Activated CD4-positive, alpha-beta T cell treated with anti-CD3 and anti-CD28 coated beads for 4 hours (primary cell): Measurements from ENCODE around the gene LTBP3.
"Not testable (repeated sequence)": the region's sequence is repeated elsewhere in the genome, so short reads cannot be mapped to it uniquely, and the experiment has no call there.

ENCODE experiments used
- DNase-seq, 2 donors: peaks; one replicate each; pipeline ENCODE4 v3.0.0-alpha.2; 2020

The LTBP3 gene

DNA sequence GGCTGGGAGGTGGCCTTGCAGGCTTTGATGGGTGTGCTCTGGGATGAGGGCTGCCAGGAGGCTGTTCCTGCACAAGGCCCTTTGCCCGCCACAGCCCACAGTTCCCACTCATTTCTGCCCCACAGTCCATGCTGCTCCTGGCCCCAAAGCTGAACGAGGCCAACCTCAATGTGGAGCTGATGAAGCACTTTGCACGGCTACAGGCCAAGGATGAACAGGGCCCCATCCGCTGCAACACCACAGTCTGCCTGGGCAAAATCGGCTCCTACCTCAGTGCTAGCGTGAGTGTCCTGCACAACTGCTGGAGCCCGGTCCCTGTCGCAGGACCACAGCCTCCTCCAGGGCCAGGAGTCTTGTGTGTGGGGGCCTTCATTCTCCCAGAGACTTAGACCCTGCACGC lies 23.1 kb downstream of the LTBP3 start:
- DNase-seq = no peak

- DNase-seq = no peak
These were observed 25.6 kb downstream of the LTBP3 start for GRCh38 chr11:65532388-65533064.

DNA sequence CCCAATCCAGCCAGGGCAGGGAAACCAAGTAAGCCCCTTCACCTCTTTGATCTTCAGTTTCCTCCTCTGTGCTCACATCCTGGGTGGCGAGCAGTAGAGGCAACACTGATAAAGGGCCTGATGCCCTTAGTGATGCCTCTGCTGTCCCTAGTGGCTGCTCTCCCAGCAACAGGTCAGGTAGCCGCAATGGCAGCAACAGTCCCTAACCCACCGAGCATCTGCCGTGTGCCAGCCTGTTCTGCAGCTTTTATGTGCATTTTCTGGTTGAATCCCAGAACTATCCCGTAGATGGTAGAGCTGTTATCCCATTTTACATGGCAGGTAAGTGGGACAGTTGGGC lies 28.0 kb downstream of the LTBP3 start:
- no peak for DNase-seq

DNA sequence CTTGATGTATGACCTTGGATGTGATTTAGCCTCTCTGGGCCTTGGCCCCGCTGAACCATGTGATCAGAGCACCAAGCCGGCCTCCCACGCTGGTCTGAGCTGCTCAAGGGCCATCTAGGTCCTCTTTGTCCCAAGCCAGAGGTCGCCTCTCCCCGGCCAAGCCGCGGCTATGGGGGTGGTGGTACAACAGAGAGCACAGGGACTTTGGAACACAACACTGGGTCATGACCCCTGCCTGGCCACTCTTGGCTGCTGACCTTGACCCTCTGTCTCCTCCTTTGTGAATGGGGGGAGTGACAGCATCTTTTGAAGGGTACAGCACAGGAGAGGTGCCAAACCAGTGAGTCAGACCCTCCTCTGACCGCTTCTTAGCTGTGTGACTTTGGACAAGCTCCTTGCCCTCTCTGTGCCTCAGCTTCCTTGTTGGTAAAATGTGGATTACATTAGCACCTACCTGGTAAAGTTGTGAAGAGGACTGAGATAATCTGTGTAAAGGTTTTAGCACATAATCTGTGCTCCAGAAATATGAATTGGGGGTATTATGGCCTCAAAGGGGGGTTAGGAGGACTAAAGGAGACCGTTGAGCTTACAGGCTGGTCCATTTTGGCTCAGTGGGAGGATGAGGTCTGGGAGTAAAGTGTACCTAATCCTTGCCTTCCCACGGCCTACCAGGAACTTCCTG lies 28.5 kb downstream of the LTBP3 start:
- no peak for DNase-seq

DNA sequence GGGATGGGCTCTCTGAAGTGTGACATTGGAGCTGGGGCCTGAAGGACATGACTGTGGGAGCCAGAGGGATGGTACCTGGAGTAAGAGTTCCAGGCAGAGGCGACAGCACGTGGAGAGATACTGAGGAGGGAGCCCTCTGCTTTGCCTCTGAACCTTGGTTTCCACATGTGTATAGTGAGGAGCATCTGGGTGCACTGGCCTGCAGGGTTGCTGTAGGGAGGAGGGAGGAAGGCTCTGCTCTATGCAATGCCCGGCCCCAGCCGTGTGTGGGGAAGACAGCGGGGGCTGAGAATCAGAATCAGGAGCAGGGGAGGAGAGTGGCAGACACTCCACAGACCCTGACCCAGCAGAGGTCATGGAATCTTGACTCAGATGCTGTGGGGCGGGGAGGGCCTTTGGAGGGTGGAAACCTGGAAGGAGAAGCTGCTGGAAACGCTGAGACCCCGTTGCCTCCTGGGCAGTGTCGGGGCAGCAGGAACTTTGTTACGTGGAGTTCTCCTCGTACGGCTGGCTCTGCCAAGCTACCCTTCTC lies 29.3 kb downstream of the LTBP3 start:
- no peak for DNase-seq

DNA sequence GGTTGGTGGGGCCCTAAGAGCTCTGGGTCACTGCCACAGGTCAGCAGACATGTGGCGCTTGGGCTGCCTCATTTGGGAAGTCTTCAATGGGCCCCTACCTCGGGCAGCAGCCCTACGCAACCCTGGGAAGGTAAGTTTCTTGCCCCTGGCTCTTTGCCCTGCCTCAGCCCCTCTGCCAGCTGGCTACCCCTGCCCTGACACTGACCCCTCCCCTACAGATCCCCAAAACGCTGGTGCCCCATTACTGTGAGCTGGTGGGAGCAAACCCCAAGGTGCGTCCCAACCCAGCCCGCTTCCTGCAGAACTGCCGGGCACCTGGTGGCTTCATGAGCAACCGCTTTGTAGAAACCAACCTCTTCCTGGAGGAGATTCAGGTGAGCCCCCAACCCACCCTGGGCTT lies 31.4 kb downstream of the LTBP3 start:
- DNase-seq = no peak

DNA sequence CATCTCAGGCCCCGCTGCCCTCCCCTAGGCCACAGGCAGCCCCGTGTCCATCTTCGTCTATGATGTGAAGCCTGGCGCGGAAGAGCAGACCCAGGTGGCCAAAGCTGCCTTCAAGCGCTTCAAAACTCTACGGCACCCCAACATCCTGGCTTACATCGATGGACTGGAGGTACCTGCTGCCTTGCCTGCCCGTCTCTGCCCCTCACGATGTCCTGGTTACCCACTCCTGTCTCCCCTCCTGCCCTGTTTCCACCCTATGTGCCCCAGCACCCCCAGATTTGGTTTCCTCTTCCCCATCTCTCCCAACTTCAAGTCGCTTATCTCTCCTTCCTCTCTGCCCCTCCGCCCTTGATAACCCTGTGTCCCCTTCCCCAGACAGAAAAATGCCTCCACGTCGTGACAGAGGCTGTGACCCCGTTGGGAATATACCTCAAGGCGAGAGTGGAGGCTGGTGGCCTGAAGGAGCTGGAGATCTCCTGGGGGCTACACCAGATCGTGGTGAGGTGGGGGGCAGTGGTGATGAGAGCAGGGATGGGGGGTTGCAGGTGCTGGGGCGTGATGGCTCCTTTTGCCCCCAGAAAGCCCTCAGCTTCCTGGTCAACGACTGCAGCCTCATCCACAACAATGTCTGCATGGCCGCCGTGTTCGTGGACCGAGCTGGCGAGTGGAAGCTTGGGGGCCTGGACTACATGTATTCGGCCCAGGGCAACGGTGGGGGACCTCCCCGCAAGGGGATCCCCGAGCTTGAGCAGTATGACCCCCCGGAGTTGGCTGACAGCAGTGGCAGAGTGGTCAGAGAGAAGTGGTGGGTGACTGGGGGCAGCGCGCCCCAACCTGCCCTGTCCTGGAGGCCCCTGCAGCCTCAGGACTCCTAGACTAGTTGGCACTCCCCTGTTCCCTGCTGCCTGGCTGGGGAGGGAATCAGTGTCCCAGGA lies 32.3 kb downstream of the LTBP3 start:
- no peak for DNase-seq

DNA sequence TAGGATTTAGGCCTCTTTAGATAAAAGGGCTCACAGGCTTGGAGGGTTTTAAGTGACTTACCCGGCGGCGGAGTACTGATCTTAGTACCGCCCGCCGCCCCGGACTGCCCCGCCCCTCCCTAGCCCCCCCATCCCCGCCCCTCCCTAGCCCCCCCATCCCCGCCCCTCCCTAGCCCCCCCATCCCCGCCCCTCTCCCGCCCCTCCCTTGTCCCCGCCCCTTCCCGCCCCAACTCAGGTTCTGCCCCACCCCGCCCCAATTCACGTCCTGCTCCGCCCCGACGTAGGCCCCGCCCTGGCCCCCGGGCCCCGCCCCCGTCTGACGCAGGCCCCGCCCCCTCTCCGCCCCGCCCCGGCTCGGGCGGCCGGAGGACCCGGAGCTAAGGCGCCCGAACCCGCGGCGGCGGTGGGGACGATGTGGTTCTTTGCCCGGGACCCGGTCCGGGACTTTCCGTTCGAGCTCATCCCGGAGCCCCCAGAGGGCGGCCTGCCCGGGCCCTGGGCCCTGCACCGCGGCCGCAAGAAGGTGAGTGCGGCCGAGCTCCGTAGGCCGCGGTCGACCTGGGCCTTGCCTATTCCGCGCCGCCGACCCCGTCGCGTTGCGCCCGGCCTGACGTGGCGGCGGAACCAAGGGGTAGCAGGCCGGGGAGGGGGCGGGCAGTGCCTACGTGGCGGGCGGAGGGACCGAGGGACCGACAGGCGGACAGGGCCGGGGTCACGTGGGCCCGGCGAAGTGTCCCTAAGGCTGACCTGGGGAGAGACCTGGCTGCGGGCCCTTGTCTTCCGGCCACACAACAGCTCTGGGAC lies 33.2 kb downstream of the LTBP3 start, which contains the start of gene SCYL1:
TSS of gene SCYL1 (plus strand) at position 343 of the 805 bp plus-strand sequence. CDS start at position 414, 71 bp downstream.
- peak; percentile 80 to 87 for DNase-seq

DNA sequence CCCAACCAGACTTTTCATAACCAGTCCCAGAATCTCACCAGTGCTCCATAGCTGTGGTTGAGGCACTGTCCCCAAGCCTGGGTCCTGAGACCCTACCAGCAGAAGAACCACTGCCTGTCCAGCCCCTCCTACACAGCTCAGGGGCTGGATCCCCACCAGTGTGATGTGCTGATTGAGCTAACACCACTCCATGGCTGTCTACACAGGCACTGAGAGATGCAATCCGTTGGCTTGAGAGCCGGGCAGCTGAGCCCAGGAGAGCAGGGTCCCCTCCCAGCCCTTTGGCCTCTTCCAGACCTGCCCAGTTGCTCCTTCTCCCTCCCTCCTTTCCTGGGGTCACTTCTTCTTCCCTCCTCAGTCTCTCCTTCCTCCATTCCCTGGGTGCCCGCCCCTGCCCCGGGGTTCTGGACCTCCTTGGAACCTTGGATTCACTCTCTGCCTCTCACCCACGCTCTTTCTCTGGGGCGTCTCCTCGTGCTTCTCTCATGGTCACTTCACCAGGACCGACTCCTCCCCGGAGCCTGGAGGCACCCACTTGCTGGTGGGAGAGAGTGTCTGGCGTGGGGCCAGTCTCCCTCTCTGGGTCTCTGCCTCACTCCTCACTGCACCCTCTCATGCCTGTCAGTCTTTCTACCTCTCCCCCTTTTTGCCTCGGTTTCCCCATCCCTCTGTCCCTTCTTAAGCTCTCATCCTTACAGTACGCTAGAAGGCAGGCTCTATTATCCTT lies 34.0 kb downstream of the LTBP3 start:
- DNase-seq = no peak

GRCh38 chr11:65523631-65523968 lies 34.6 kb downstream of the LTBP3 start:
- not testable (repeated sequence) for DNase-seq

- peak; percentile 55 to 58 for DNase-seq
These were observed 35.2 kb downstream of the LTBP3 start for GRCh38 chr11:65522718-65523630.

DNA sequence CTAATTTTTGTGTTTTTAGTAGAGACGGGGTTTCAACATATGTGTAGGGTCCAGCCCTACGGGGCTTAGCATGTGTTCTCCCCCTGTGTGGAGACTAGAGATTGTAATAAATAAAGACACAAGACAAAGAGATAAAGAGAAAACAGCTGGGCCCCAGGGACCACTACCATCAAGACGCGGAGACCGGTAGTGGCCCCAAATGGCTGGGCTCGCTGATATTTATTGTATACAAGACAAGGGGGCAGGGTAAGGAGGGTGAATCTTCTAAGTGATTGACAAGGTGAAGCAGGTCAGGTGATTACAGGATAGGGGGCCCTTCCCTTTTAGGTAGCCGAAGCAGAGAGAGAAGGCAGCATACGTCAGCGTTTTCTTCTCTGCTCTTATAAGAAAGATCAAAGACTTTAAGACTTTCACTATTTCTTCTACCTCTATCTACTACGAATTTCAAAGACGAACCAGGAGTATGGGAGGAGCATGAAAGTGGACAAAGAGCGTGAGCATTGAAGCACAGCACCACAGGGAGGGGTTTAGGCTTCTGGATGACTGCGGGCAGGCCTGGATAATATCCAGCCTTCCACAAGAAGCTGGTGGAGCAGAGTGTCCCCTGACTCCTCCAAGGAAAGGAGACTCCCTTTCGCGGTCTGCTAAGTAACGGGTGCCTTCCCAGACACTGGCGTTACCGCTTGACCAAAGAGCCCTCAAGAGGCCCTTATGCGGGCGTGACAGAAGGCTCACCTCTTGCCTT lies 36.2 kb downstream of the LTBP3 start:
- not testable (repeated sequence) for DNase-seq

- DNase-seq = not testable (repeated sequence)
These were observed 39.1 kb downstream of the LTBP3 start for GRCh38 chr11:65518941-65519549.

- no peak for DNase-seq
These were observed 41.8 kb downstream of the LTBP3 start for GRCh38 chr11:65516135-65516968.

GRCh38 chr11:65512311-65512710 lies 45.8 kb downstream of the LTBP3 start:
- not testable (repeated sequence) for DNase-seq

- peak; percentile 40 to 52 for DNase-seq
These were observed 51.2 kb downstream of the LTBP3 start for GRCh38 chr11:65506772-65507505.

DNA sequence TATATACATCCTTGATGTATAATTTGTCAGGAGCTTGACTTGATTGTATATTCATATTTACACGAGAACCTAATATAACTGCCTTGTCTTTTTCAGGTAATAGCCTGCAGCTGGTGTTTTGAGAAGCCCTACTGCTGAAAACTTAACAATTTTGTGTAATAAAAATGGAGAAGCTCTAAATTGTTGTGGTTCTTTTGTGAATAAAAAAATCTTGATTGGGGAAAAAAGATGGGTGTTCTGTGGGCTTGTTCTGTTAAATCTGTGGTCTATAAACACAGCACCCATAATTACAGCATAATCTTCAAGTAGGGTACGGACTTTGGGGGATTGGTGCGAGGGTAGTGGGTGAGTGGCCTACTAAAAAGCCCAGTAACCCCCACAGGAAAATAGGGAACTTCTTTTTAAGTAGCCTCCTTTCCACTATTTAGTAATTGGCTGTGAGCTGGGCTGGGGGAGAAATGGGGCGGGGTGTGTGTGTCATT lies 51.8 kb downstream of the LTBP3 start:
- DNase-seq = no peak
